ENCODE measurements around the gene PDZRN3. TPM values are rescaled to one million over a fixed set of nuclear protein-coding genes. Genes with fewer than 3 reads are reported as not detected.
A peak's percentile ranks its signal among the peaks of the same experiment; 100 is the strongest.

The PDZRN3 gene
- total RNA-seq, 1 donor from 2014 or later = 98.0 TPM

DNA sequence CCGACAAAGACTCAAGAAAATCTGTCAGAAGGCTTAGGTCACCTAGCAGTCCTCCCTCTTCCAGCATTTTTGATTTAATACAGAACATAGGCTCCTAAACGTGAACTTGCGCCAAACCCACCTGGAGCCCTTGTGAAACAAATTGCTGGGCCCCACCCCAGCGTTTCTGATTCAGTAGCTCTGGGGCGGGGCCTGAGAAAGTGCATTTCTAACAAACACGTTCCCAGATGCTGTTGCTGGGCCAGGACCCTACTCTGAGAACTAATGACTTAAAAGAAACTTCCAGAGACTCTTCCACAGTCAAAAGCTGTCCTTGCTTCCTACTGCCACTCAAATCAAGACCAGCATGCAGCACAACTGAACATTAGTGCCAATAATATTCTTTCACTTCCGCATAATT is 198.1 kb downstream of the PDZRN3 start:
- DNase-seq (ENCODE audit: low spot score) = no peak

DNA sequence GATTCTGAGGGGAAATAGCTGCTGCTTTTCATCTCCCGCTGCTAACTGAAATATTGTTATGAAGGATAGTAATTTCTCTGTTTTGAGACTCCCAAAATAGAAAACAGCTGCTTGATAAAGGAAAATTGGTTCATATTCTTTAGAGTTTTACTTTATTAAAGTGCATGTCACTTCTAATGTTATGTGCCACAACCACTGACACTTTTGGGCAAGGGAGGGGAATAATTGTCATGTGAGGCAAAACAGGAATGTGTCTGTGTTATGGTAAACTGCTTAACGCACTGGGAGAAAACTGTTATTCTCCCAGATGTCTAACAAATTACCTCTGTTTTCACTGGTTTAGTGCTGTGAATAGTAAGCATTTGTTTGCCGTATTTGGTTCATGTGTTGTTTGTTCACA is 201.6 kb downstream of the PDZRN3 start:
- DNase-seq (ENCODE audit: low spot score) = no peak

DNA sequence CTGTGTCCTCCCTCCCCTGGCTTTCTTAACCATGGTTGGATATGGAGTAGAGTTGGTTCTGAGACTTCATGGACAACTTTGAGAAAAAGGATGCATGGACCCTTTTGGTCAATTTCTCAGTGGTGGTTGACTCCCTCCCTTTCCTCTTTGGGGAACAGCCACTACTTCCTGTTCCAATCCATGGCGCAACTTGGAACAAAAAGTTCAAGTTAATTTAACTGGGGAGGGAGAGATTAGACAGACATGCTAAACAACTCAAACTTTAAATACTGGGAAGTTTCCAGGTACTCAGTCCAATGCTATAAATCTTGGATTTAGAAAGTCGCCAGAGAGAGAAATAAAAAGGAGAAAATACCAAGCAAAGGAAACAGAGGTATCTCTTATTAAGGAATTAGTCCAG is 202.2 kb downstream of the PDZRN3 start:
- DNase-seq (ENCODE audit: low spot score) = no peak

DNA sequence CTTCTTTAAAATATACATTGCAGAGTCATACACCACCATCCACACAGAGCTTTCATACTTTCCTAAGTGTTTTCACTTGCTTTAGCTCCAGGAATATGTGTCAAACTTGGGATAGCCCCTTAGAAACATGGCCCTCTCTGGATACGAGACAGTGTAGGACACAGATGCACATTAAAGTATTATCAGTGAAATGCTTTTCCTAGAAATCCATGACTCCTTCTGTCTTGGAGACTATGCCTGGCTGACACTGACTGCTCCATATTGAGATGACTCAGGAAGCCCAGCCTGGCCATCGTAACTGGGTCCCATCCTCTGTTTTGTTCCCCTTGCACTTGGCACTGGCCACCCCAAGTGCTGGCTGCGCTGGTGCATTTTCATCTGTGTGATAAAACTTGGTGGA is 204.8 kb downstream of the PDZRN3 start:
- peak; percentile 36 for DNase-seq (ENCODE audit: low spot score)

DNA sequence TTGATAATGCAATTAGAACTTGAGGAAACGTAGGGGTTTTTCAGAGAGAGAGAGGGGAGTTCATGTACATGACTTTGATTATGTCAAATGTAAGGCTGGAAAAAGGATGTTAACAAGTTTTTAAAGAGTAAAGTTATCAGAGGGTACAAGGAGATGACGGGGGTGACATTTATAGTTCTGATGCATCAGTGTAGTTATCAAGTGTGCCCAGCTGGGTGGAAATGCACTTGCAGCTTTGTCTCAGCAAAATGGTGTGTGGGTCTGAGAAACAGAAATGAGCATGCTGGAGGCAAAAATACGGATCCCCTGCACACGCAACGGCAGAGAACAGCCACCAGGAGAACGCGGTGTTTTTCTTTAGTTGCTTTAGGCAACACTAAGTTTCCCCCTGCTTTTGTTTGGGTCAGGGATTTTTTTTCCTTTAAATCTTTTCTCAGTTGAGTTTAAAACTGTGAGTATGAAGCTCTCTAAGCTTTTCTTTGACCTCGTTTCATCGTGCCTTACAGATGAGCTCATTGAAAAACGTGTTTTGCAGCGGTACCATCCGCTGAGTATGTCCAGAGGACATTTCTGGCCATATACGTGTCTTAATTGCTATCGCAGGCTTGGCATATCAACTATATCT is 205.4 kb downstream of the PDZRN3 start:
- peak; percentile 90 for DNase-seq (ENCODE audit: low spot score)

DNA sequence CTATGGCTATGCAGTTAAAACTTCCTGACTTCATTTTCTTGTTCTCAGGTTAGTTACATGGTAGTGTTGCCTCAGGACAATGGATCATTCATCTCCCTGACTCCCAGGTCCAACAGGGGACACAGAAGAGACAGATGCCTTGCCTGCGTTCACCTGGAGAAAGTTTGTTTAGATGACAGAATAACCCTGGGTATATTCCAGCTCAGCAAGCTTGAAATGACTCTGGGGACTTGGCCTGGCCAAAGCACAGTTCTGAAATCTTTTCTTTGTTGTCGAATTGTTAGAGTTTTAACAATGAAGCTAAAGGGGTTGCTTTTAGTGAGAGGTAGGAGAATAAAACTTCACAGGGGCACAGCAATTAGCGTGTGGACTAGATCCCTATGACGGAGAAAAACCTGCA is 206.1 kb downstream of the PDZRN3 start:
- no peak for DNase-seq (ENCODE audit: low spot score)

DNA sequence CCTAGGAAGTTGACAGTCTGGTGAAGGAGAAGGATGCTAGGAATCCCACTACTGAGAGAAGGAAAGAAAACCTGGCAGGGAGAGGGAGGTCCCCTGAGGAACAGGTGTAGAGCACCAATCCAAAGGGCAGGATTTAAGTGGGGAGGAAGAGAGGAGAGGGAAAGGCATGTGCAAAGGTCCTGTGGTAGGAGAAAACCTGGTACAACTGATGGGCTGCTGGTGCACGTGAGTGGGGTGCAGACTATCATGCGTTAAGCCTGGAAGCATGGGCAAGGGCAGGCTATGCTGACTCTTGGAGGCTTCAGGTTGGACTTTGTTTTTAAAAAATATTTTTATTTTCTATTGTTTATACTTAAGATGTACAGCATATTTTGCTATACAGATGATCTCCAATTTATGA is 209.6 kb downstream of the PDZRN3 start:
- DNase-seq (ENCODE audit: low spot score) = no peak

DNA sequence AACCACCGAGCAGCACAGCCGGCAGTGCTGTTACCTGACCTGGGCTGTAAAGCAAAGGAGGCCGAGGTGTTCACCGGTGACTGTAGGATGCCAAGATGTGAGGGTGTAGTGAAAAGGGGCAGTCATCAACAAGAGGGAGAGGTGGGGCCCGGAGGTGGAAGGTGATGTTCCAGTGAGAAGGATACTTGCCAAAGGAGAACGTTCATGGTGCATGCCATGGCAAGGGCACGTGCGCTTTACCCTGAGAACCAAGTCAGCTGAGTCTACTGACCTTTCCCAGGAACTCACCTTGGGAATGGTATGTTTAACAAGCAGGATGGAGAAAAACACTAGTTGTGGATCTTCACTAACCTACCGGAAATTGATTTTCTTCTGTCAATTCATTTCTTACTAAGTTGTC is 211.1 kb downstream of the PDZRN3 start:
- no peak for DNase-seq (ENCODE audit: low spot score)

DNA sequence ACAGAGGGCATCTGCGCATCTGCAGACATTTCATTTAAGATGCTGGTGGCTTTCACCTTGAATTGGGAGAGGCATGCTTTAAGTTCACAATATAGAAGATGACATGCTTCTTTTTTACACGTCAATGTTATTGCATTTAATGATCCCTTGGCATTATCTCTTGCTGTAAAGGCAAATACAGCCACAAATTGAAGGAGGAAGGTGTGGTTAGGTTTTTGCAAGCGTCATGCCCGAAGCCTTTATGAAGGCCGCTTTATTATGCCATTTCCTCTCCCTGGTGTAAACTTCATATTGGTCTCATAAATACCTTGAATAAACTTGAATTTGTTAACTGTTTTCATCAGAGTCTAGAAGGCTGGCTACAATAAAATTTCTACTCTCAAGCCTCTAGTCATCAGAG is 212.7 kb downstream of the PDZRN3 start:
- DNase-seq (ENCODE audit: low spot score) = no peak

DNA sequence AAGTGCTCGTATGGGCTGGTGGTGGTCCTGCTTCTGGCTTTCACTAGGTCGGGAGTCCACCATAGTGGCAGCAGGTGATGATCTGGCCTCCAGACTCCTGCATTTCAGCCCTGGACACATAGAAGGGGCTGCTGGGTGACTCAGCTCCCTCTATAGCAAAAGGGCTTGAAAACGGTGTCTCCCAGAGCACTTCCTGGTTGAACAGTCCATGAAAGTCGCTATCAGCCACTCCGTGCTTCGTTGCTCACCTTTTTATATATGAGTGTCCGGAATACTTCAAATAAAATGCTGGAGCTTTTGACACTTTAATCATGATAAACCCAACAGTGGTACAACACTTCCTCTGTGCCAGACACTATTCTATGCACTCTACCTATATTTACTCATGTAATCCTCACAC is 213.2 kb downstream of the PDZRN3 start:
- DNase-seq (ENCODE audit: low spot score) = no peak

DNA sequence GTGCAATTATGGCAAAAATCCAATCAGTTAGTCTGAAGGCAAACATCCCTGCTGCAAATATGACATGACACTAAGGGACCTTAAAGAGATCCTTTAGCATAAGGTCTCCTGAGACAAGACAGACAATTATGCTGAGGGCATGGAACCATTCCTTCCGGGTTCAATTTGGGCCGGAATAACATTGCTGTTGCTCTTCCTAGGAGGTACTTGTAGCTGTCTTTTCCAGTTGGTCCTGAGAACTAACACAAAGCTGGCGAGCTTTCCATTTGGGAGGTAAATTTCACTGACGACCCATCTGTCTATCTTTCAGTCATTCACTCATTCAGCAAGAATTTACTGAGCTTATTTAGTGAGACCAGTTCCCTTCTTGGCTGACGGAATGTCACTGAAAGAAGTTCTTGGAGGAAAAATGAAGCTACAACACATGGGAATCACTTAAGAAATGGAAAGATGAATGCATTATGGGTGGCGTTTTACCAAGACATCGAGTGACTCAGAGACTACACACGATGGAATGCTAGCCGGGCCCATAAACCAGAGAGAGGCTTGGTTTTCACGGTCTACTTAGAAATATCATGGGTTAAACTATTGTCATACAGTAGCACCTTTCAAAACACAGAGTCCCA is 215.5 kb downstream of the PDZRN3 start:
- DNase-seq (ENCODE audit: low spot score) = no peak

DNA sequence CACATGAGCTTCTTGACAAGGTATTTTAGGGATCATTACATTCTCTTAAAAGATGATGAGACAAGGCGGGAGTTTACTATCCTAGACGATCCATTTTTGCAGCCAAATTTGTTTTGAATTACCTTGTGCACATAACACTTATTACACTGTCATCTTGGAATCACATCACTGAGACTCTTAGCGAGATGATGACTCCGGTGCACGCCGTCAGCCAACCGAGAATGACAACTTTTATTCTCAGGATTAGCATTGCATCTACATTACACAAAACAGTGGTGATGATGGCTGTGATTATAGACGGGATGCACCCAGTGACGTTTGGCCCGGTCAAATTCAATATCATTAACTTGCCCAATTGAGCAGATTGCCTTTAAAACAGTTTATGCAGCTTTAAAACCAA is 216.1 kb downstream of the PDZRN3 start:
- no peak for DNase-seq (ENCODE audit: low spot score)

DNA sequence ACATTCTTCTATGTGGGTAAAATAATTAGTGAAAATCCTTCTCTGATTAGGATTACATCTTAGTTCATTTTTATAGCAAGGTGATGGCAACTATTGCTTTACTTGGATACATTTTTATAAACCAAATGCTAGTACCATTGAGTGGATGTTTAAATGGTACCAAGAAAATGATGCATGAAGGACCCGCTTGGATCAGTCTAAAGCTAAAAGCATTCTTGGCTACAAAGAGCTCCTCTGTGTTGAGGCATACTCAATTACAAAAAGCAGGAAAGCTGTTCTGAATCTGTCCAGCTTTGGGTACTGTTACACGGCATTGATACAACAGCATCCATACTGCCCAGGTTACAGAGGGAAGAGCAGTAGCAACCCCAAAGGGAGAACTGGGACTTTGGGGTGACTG is 217.2 kb downstream of the PDZRN3 start:
- DNase-seq (ENCODE audit: low spot score) = no peak

DNA sequence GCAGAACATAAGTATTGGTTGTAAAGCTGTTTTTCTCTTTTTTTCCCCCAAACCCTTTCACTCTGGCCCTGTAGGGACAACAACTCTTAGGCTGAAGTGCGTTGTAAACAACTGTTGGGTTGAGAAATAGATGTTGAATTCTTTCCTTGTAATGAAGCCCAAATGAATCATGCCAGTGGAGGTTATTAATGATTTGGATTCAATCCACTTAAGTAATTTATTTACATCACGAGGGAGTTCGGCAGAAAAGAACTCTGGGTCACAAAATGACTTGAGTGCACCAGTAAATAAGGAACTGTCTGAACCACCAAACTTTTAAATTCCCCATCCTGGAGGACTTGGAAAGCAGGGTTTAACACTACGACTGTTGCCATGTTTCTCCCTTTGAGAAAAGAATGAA is 218.9 kb downstream of the PDZRN3 start:
- DNase-seq (ENCODE audit: low spot score) = no peak

DNA sequence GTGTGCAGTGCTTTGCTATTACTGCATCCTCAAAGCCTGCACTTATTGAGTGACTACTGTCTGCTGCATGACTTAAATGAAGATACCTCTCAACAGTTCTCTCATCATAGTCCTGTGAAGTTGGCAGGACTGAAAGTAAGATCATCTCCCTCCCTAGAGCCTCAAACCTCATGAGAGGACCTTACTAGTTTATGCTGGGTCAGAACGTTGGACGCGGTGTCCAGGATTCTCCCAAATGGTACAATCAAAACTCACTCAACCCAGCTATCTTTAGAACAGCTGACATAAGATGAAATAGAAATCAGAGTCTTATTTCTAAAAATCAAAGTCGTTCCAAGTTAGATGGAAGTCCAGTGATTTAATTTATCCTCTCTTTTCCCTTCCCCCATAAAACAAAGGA is 219.7 kb downstream of the PDZRN3 start:
- DNase-seq (ENCODE audit: low spot score) = no peak

DNA sequence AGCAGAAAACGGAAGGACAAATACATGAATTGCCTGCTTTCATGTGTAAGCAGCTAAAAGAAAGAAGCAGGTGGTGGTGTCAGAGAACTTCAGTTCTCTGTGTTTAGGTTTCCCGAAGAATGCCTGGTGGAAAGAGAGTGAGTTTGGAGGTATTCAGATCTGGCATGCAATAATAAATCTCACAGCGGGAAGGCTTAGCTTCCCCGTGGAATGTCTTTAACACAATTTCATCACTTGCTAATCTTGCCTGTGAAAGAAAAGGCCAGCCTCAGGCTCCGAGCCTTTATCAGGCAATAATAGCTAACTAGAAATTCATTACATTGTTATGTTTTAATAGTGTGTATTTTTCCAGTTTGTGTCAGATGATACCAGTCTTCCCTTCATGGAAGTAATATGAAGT is 220.3 kb downstream of the PDZRN3 start:
- no peak for DNase-seq (ENCODE audit: low spot score)

DNA sequence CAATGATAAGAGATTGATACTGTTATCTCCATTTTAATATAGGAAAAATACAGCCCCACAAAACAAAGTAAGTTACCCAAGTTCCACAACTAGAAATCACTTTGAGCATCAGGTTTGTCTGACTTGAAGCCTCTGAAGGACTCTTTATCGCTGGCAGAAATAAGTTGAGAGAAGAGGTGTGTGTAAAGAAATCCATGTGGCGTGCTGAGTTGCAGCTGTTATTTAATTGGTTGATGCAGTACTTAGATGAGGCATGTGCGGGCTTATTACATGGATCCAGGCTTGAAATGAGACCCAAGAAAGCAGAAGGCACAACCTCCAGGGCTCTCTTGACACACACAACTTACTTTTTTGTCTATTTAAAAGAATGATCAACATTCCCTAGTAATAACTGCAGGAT is 221.3 kb downstream of the PDZRN3 start:
- no peak for DNase-seq (ENCODE audit: low spot score)

DNA sequence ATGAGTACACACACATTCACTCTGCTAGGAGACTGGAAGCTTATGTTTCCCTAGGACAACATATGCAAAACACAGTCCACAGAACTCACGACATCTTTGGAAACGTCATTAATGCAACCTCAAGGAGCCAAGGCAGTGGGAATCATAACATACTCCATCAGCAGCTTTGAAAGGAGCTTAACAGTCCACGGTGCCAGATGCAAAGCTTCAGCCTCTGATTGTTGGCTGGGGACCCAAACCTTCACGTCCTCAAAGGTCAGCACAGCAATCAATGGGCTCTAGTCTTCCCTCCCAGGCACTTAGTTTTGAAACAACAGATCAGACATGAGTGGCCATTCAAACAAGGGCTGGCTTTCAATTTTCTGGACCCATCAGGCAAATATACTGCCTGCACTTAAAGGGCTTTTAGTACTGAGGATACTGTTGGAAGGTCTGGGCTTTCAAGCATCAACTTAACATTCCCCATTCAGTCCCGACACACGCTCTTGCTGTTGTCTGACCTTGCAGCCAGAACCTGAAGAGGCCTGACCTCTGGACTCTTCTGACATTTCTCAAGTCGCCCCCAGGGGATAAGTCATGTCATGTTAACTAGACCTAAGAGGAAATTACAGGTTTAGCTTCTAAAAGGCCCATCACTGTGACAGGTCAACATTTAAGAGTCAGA is 223.0 kb downstream of the PDZRN3 start:
- peak; percentile 32 for DNase-seq (ENCODE audit: low spot score)

DNA sequence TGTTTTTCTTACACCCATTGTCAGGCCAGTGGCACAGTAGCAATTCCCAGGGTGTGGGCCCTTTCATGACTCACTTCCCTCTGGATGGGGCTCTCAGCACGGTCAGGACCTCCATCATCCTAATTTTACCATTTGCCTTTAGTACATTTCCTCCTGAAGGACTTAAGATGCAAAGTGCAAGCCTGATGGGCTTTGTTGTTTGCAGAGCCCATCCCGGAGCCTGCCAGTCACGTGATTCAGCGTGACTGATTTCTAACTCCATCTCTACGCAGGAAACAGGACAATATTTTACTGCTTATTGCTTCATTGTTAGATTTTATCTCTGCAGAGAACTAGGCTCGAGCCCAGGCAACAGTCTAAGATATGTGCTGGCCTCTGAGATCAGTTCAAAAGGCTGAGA is 223.7 kb downstream of the PDZRN3 start:
- no peak for DNase-seq (ENCODE audit: low spot score)

DNA sequence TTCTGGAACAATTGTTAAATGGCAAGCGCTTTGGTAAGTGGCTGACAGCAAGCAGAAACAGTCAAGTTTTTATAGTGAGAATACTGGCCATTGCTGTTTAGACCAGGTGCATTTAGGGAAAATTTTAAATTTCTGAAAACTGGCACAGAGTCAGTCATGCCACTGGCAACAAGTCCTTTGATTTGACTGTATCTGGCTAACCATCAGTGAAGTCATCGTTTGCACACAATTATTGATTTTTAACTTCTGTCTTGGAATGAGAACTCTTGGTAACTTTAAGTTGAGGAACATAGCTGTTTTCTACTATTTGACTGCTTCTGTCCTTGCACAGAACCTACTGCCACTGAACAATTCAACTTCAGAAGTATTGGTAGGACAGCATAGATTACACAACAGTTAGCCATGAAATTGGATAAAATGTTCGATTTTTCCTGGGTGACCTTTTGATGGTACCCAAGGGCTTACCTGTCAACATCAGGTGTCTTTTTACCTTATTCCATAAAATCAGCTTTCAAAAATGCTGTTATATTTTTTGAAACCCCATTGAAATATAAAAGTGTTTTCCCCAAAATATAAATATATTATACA is 225.0 kb downstream of the PDZRN3 start:
- DNase-seq (ENCODE audit: low spot score) = no peak

DNA sequence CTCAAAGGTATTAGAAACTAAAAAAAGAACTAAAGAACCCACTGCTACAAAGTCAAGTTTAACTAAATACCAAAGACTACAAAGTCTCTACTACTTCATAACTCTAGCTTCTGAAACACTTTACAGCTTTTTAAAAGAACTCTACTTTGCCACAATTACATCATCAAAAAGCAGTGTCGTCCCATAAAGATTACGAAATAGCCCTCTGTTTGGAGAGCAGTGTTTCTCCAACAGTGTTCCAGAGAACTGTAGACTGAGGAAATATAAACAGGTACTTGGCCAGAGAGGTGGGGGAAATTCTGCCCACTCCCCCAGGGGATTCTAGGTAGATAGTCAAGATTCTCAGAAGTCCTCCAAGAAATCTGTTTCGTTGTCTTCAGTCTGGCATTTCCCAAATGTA is 225.6 kb downstream of the PDZRN3 start:
- no peak for DNase-seq (ENCODE audit: low spot score)

DNA sequence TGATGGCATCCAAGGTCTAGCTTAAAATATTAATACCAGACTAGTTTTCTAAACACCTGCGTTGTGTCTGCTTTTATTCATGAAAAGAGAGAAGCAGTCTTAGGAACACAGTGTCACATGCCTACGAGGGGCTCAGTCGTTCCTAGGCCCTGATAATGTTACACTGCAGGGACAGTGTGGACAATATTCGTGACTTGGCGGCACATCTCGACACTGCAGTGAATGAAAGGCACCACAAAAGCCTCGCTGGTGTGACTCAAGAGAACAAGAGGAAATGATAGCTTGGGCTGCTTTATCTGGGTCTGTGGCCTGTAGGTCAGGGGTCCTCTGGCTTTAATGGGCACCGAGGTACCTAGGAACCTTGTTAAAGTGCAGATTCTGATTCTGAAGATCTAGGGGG is 226.7 kb downstream of the PDZRN3 start:
- no peak for DNase-seq (ENCODE audit: low spot score)

DNA sequence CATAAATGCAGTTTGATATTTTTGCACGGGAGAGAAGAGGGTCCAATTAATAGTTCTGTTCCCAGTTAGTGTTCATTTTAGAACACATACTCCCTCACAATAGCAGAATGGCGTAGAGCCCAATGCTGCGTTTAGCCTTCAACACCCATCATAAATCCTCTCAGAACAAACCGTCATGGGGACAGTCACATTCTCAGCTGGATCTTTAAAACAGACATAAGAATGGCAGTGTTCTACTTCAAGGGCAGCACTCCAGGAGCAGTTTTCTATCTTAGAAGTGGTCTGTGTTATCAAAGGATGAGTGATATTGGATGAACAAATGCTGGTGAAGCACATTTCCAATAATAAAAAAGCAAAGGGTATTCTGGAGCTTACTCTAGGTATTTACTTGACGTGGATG is 230.5 kb downstream of the PDZRN3 start:
- DNase-seq (ENCODE audit: low spot score) = no peak
